HepG2 (cell line): Measurements from ENCODE around the gene CLCC1. TPM values are rescaled to one million over a fixed set of nuclear protein-coding genes. Genes with fewer than 3 reads are reported as not detected.

Experiments
- ATAC-seq: fragments of 200-7000 bp; cut with Tn5 transposase; 3 replicates; pipeline ENCODE4 v1.9.1; 2020; ENCODE audit warnings: mild to moderate bottlenecking, moderate library complexity
- BruUV-seq: library from RNA; stranded (reverse); fragments of 400-500 nt; replicated peaks from 2 replicates; lab custom pipeline; 2021; lab: Mats Ljungman, UMichigan
- CTCF ChIA-PET: fragments of 300-600 bp; formaldehyde crosslinking; extraction: SDS; loops from one replicate; lab custom pipeline; 2021; ENCODE audit warnings: low total read pairs, inconsistent platforms, low intra/inter-chr PET ratio; lab: Yijun Ruan, JAX
- POLR2A ChIA-PET: fragments of 350-600 bp; sonication (Branson Sonifier 250); formaldehyde crosslinking; loops from one replicate; lab custom pipeline; 2020; ENCODE audit warnings: antibody characterized with exemption, inconsistent platforms; lab: Yijun Ruan, JAX
- DNase-seq: peaks from one replicate; pipeline ENCODE4 v3.0.0-alpha.2; 2015; ENCODE audit warnings: low spot score
- FAIRE-seq: peaks from 3 replicates; lab custom pipeline; 2011; peaks lifted over from hg19 to GRCh38; lab: Jason Lieb, UNC
- H2AFZ ChIP-seq: one replicate; pipeline ENCODE4 v1.6.1; 2011; ENCODE audit warnings: low read length, inconsistent platforms
- H3K27ac ChIP-seq: fragments of 300-600 bp; 3 replicates; pipeline ENCODE4 v1.8.0; 2011; ENCODE audit warnings: mixed run types, mild to moderate bottlenecking, mixed read lengths, low read length, inconsistent platforms; ENCODE audit not compliant: insufficient read depth; ENCODE audit errors: extremely low read length
- H3K27me3 ChIP-seq, 2 experiments: fragments of 200-600 bp in 1 of 2; 2 replicates in 1 of 2; 3 replicates in 1 of 2; pipeline versions ENCODE4 v1.6.0 to v1.8.0; 2011; ENCODE audit warnings: low read length in 2 of 2, mild to moderate bottlenecking in 2 of 2, moderate library complexity in 2 of 2, inconsistent platforms in 1 of 2; ENCODE audit not compliant: insufficient read depth in 2 of 2, control insufficient read depth in 1 of 2
- H3K36me3 ChIP-seq, 2 experiments: fragments of 200-600 bp in 1 of 2; replicated peaks in 1 of 2; 2 replicates in 1 of 2; 3 replicates in 1 of 2; pipeline versions ENCODE4 v1.5.1 to v1.8.0; 2011; ENCODE audit warnings: low read length in 2 of 2, inconsistent platforms in 1 of 2; ENCODE audit not compliant: insufficient read depth in 2 of 2, control insufficient read depth in 1 of 2
- H3K4me1 ChIP-seq: 2 replicates; pipeline ENCODE4 v1.5.1; 2012; ENCODE audit warnings: low read length, inconsistent platforms; ENCODE audit not compliant: insufficient read depth
- H3K4me2 ChIP-seq: 2 replicates; pipeline ENCODE4 v1.6.0; 2011; ENCODE audit warnings: low read depth, low read length, inconsistent platforms
- H3K4me3 ChIP-seq, 3 experiments: fragments of 200-600 bp in 1 of 3; sonication (generic), shearing (Covaris generic) in 1 of 3; replicated peaks in 1 of 3; 2 replicates each; pipeline ENCODE4 v1.5.1; 2011 to 2016; ENCODE audit warnings: low read length in 3 of 3, inconsistent platforms in 2 of 3, low read depth in 2 of 3, mild to moderate bottlenecking in 2 of 3, control low read depth in 1 of 3, mixed read lengths in 1 of 3; ENCODE audit not compliant: insufficient read depth in 1 of 3
- H3K79me2 ChIP-seq: one replicate; pipeline ENCODE4 v1.6.1; 2011; ENCODE audit warnings: low read length, inconsistent platforms; ENCODE audit not compliant: insufficient read depth
- H3K9ac ChIP-seq: 2 replicates; pipeline ENCODE4 v1.6.0; 2011; ENCODE audit warnings: mild to moderate bottlenecking, low read depth, low read length, inconsistent platforms; ENCODE audit not compliant: insufficient read depth
- H3K9me3 ChIP-seq: 2 replicates; pipeline ENCODE4 v1.5.1; 2012; ENCODE audit warnings: mild to moderate bottlenecking, low read length
- H4K20me1 ChIP-seq: 2 replicates; pipeline ENCODE4 v1.6.0; 2011; ENCODE audit warnings: inconsistent platforms, mild to moderate bottlenecking, low read length, moderate library complexity; ENCODE audit not compliant: insufficient read depth
- DBP ChIP-seq: sonication (generic); formaldehyde crosslinking; IDR thresholded peaks from 2 replicates; pipeline ENCODE4 v1.4.0; 2020; ENCODE audit warnings: missing genetic modification reagents; ENCODE audit errors: not compliant biosample characterization
- DZIP1 ChIP-seq: sonication (generic); formaldehyde crosslinking; IDR thresholded peaks from 2 replicates; pipeline ENCODE4 v1.5.0; 2020; ENCODE audit warnings: mild to moderate bottlenecking, missing genetic modification reagents
- ESRRA ChIP-seq: sonication (generic); formaldehyde crosslinking; IDR thresholded peaks from 2 replicates; pipeline ENCODE4 v1.5.1; 2020; ENCODE audit warnings: mild to moderate bottlenecking, low read depth, missing genetic modification reagents
- FOXM1 ChIP-seq: sonication (generic); formaldehyde crosslinking; IDR thresholded peaks from 2 replicates; pipeline ENCODE4 v1.5.0; 2020; ENCODE audit warnings: missing genetic modification reagents
- HMGXB3 ChIP-seq: sonication (generic); formaldehyde crosslinking; IDR thresholded peaks from 2 replicates; pipeline ENCODE4 v1.4.0; 2020; ENCODE audit warnings: missing genetic modification reagents, borderline replicate concordance
- KDM6A ChIP-seq: IDR thresholded peaks from 2 replicates; pipeline ENCODE4 v1.6.1; 2016; ENCODE audit warnings: low read depth
- KLF9 ChIP-seq: IDR thresholded peaks from 2 replicates; pipeline ENCODE4 v1.6.1; 2016; ENCODE audit warnings: low read depth
- NR1H2 ChIP-seq: sonication (generic); formaldehyde crosslinking; IDR thresholded peaks from 2 replicates; pipeline ENCODE4 v1.8.1; 2022; ENCODE audit warnings: low read depth, missing genetic modification reagents, borderline replicate concordance
- SP4 ChIP-seq: sonication (generic); formaldehyde crosslinking; IDR thresholded peaks from 2 replicates; pipeline ENCODE4 v1.8.1; 2023; ENCODE audit warnings: mild to moderate bottlenecking, missing genetic modification reagents
- THAP8 ChIP-seq: sonication (generic); formaldehyde crosslinking; IDR thresholded peaks from 2 replicates; pipeline ENCODE4 v1.5.1; 2020; ENCODE audit warnings: missing genetic modification reagents, mild to moderate bottlenecking, borderline replicate concordance
- ZNF282 ChIP-seq: fragments of 450-650 bp; IDR thresholded peaks from 2 replicates; pipeline ENCODE4 v1.6.1; 2018; ENCODE audit not compliant: partially characterized antibody
- WGBS: methylation state at CpG from one replicate; pipeline ENCODE4 v1.1.6; 2017; ENCODE audit warnings: low lambda C conversion rate; 5-methylcytosine and 5-hydroxymethylcytosine counted together
- in situ Hi-C: cut with HindIII; loops from 2 replicates; pipeline ENCODE4 v1.10.0; 2017; ENCODE audit warnings: low pct_unique_long_range_greater_than_20kb; ENCODE audit not compliant: extremely low pct_ligation_motif_present
- intact Hi-C: fragments of 100-400 bp; cut with micrococcal nuclease; formaldehyde crosslinking; loops from one replicate; pipeline ENCODE4 v1.10.0; 2022; ENCODE audit not compliant: unreplicated experiment
- polyA plus RNA-seq, 8 experiments: library from polyadenylated mRNA; depleted of rRNA in 3 of 8; stranded (reverse) in 7 of 8; unstranded in 1 of 8; fragments of >200 nt; fragmentation: Illumina TruSeq in 4 of 8; extraction: Trizol in 4 of 8; gene quantifications; 2 replicates each; pipeline versions ENCODE4 v1.2.1 to v1.2.3, GENCODE V29; 2011 to 2016; ENCODE audit warnings: low read depth in 4 of 8, missing spikeins in 1 of 8, mixed read lengths in 1 of 8; ENCODE audit not compliant: insufficient read depth in 1 of 8
- total RNA-seq, 5 experiments: library from RNA; depleted of rRNA; stranded (reverse); fragments of >200 nt; fragmentation: Illumina TruSeq; extraction: Trizol; gene quantifications; 2 replicates each; pipeline ENCODE4 v1.2.3, GENCODE V29; 2016; ENCODE audit warnings: low read depth in 1 of 5
- TF ChIP-seq, protein P1 (sequence below): IDR thresholded peaks from 2 replicates; pipeline ENCODE4 v1.6.1; 2016; ENCODE audit warnings: missing biosample characterization, missing genetic modification reagents, low read depth
- TF ChIP-seq, protein P2 (sequence below): sonication (generic); formaldehyde crosslinking; IDR thresholded peaks from 2 replicates; pipeline ENCODE4 v1.4.0; 2020; ENCODE audit warnings: mild to moderate bottlenecking, missing genetic modification reagents

The CLCC1 gene
- total and polyA plus RNA-seq, 2 of the 13 experiments (the other 11 are each of a cell fraction or from before 2014, with no cell fraction given), result 16.0 to 25.8 TPM

DNA sequence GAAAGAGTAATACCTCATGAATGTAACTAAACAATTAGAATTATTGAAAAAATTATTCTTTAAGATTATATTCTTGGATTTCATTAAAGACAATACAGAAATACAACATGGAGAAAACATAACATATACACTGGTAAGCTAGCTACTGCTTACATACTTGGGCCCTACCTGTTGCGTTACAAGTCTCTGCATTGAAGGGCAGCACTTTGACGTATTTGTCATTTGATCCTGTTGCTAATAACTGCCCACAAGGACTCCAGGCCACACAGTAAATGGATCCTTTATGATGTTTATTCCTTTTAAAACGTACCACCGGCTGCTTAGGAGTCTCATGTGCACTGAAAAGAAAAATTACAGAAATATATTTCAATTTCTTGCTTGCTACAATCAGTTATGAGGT is 19.8 kb upstream of the CLCC1 start:
- Histone ChIP-seq H3K9me3 (no peaks in the 10 kb centered on the region), H3K27me3 (no peaks in the 10 kb centered on the region), H3K36me3 (peaks cover 0 to 8% of the 10 kb centered on the region in 2 experiments; a peak in 2 of 5 replicates), H3K4me1 (no peaks in the 10 kb centered on the region), H3K27ac (no peak overlapping the region), H3K79me2 (no peaks in the 10 kb centered on the region), H3K4me3 (no peak overlapping the region), H3K4me2 (no peak overlapping the region), H2AFZ (no peak overlapping the region), H4K20me1 (no peaks in the 10 kb centered on the region), H3K9ac (no peak overlapping the region)
- in situ Hi-C loops, result no loop called here
- no TSS peak for BruUV-seq
- no peak for ATAC-seq
- WGBS, result 93% methylated on average over 4 of the region's 4 CpGs
- DNase-seq, result no peak
- ChIA-PET POLR2A (no interaction called here), CTCF (no interaction called here)
- no peak for FAIRE-seq
- intact Hi-C loops, result no loop called here
- no peak for TF ChIP-seq SP4 (CRISPR knock-in tag)
- TF ChIP-seq HMGXB3 (CRISPR knock-in tag), result no peak
- TF ChIP-seq KLF9 (CRISPR knock-in tag), result no peak
- no peak for TF ChIP-seq THAP8 (CRISPR knock-in tag)
- TF ChIP-seq DBP (CRISPR knock-in tag), result no peak
- TF ChIP-seq, protein P1, sequence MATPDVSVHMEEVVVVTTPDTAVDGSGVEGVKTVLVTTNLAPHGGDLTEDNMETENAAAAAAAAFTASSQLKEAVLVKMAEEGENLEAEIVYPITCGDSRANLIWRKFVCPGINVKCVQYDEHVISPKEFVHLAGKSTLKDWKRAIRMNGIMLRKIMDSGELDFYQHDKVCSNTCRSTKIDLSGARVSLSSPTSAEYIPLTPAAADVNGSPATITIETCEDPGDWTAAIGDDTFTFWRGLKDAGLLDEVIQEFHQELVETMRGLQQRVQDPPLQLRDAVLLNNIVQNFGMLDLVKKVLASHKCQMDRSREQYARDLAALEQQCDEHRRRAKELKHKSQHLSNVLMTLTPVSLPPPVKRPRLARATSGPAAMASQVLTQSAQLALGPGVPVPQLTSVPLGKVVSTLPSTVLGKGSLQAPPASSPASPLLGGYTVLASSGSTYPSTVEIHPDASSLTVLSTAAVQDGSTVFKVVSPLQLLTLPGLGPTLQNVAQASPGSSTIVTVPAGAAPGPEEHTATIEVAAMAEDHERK (CRISPR knock-in tag), result no peak
- no peak for TF ChIP-seq FOXM1 (CRISPR knock-in tag)
- TF ChIP-seq NR1H2 (CRISPR knock-in tag), result no peak
- TF ChIP-seq ZNF282, result no peak
- no peak for TF ChIP-seq DZIP1 (CRISPR knock-in tag)
- TF ChIP-seq ESRRA (CRISPR knock-in tag), result no peak
- TF ChIP-seq, protein P2, sequence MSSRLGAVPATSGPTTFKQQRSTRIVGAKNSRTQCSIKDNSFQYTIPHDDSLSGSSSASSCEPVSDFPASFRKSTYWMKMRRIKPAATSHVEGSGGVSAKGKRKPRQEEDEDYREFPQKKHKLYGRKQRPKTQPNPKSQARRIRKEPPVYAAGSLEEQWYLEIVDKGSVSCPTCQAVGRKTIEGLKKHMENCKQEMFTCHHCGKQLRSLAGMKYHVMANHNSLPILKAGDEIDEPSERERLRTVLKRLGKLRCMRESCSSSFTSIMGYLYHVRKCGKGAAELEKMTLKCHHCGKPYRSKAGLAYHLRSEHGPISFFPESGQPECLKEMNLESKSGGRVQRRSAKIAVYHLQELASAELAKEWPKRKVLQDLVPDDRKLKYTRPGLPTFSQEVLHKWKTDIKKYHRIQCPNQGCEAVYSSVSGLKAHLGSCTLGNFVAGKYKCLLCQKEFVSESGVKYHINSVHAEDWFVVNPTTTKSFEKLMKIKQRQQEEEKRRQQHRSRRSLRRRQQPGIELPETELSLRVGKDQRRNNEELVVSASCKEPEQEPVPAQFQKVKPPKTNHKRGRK (CRISPR knock-in tag), result no peak
- no peak for TF ChIP-seq KDM6A (CRISPR knock-in tag)
